NCI-H1436 treated with DMSO at 0.1 percent for 48 hours (cell line): Measurements from ENCODE around the gene OCRL.
"Not testable (repeated sequence)": the region's sequence is repeated elsewhere in the genome, so short reads cannot be mapped to it uniquely, and the experiment has no call there.

Experiments used
- DNase-seq: peaks from one replicate; lab custom pipeline; 2025; lab: John Stamatoyannopoulos, UW

OCRL gene

DNA sequence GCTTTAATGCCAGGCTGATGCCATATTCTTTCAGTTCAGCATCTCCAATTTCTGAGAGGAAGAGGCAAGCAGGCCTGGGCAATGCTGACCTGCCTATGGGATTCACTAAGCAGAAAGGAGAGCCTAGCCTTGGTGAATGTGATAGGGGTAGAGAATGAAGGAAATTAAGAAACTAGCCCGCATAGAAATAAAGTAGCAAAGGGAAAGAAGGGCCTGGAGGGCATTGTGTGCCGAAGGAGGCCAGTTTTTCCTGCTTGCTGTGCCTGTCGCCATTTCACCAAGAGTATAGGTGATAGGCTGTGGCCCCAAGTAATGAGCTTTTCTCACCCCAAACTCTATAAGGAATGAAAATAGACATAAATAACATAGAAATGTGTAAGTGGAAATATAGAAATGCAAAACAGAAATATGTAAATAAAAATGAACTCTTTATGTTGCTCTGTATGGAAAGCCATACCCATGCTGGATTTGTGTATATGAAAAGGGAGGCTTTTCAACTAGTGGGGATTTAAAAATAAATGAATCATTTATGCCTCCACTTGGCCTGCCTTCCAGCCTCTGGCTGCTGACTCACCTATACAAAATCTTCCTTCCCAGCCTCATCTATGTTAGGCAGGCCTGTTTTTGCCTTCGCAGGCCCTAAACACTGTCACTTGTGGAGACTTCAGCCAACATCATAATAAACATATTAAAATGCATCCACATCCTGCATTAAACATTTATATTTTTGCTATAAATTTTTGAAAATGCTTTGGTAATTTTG, 5.1 kb upstream of the OCRL start:
- no peak for DNase-seq

DNA sequence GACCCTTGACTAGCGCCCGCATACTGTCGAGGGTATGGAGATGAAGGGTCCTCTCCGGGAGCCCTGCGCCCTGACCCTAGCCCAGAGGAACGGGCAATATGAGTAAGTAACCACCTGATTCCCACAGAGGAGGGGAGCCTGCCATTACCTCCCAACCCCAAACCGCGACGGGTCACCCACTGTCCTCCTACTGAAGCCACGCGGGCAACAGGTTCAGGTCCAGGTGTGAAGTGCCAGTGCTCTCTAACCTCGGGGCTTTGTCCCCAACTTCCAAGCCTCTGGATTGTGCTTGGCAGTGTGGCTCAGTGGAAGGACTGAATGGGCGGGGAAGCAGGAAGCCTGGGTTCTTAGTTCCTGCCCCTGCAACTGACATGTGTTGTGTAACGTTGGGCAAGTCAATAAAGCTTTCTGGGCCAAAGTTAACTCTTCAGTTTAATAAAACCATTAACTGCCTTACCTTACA, 694 bp downstream of the OCRL start:
- no peak for DNase-seq

DNA sequence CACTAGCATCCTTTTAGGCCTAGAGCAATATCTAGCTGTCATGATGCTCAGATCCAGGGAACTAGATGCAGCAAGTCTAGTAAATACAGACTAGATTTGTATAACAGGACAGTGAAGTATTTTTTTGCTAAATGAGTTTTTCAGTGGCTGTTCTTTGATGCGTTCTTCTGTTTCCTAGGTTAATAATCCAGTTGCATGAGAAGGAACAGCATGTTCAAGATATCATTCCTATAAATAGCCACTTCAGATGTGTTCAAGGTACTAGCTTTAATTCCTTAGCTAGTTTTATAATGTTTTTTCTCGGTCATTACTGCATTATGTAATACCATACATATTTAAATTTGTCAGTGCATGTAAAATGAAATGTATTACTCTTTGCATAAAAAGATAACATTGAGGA, 4.7 kb downstream of the OCRL start:
- DNase-seq: no peak

DNA sequence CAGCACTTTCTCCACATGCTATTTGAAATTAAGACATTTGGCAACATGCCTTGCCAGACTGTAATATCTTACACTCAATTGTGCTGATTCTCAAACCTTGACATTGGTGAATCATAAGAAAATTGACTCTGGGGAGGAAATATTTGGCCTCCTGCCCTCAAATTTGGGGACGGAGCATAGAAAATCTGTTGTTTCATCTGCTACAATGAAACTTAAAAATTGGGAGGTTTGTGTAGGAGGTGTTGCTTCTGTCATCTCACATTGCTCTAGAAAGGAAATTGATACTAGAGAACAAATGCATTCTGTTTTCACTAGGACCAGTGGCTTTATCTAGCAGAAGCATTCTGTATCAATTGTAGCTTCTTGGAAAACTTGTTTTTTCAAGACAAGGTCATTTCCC, 5.3 kb downstream of the OCRL start:
- no peak for DNase-seq

DNA sequence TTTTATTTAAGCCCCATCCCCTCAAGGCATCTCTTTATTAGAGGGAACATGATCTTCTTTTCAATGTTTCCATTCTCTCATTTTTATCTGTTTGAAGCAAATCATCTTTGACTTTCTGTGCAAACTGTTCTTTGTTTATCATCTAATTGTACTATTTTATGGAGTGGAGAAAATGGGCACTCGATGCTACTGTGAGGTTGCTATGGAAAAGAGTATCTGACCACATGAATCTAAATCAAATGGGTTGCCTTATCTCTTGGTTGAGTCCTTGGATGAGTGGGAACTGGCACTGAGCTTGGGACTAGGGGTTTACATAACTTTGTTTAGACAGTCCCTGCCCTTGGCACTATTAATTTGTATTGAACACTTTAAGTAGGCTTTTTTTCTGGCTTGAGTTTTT, 9.1 kb downstream of the OCRL start:
- DNase-seq: no peak

DNA sequence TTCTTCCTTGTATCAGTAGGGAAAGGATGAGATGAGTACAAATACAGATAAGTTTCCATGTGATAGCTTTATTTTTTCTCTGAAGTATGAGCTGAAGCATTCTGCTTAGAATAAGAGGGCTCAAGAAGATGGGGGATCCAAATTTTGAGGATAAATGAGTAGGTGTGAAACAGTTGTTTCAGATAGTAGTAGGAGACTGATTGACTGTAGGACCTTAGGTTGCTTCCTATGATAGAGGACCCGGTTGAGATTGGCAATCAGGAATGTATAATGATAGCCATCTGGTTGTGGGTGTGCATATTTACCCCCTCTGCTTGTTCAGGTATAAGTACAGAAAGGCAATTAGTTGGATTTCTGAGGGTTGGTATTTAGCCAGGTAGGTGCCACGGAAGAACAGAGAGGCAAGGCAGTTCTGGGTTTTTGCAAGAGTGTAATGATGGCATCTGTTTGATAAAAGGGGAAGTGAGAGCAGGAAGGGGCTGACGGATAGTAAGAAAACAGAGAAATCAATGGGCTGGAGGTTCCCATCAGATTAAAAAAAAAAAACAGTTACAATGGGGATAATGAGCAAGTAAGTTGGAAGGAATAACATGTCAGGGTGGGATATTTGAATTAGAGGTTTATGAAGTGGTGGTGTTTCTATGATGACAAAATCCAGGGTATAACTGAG, 13.7 kb downstream of the OCRL start:
- DNase-seq: no peak

DNA sequence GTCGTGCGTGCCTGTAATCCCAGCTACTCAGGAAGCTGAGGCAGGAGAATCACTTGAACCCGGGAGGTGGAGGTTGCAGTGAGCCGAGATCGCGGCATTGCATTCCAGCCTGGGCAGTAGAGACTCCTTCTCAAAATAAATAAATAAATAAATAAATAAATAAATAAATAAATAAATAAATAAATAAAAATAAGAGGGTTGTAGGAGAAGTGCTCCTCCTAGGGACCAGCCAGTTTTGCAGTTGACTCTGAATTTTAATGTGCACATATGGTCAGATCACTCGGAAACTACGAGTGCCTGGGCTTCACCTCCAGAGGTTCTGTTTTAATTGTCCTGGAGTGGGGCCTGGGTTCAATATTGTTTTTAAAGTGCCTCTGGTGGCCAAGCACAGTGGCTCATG, 14.8 kb downstream of the OCRL start:
- not testable (repeated sequence) for DNase-seq

DNA sequence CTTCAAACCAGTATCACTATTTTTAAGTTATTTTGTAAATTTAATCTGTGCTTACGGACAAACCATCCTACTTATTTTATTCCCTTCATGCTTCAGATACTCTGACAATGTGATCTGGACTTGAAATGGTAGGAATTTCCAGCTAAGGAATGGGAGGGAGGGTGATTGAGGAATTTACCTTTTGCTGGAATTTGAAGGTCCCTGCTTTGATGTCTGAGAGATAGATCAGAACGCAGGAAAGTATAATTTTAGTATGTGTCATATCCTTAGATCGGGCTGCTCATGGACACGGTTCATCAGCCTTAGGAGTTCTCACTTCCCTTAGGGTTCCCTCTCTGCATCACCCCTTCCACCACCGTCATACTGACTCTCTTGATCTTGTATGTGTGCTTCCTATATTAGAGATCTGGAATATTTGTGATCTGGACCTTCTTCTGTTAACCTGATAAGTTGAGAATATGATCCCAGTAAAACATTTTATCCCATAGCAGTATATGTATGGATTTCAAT, 16.8 kb downstream of the OCRL start:
- DNase-seq: no peak

DNA sequence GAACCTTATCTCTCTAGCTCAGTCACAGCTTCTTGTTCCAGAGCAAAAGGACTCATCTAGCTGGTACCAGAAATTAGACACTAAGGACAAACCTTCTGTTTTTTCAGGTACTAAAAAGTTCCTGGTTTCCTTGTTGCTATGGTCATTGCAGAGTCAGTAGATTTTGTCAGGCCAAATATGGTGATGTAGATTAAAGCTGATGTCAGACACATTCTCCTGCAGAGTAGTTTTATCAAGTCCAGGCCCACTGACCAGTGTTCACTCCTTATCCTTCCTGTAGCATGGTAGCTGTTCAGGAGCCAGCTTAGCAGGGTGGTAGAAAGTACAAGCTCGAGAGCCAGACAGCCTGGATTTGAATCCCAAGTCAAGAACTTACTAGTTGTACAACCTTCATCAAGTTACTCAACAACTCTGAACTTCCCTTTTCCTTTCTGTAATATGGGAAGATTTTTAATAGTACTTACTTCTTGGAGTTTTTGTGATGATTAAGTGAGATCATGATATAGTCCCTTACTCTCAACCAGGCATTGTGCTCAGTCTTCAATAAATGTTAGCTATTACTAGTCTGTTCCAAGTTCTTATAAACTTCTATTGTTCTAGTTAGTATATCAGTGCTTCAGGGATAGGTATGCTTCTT, 17.9 kb downstream of the OCRL start:
- no peak for DNase-seq

DNA sequence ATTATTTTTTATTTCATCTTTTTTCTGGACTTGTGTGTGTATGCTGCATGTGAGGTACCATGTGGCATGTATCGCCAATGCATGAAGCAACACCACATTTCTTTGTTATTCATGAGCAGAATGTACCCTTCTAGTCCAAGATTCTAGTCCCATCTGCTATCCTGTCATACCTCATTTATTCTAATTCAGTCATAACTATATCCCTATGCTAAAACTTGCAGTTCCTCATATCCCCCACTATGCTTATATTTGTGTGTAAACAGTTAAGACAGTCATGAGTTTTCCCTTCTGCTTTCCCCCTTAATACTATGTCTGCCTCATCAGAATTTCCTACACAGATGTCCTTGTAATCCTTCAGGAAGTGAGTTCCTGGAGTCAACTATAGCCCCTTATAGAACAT, 19.7 kb downstream of the OCRL start:
- DNase-seq: no peak

DNA sequence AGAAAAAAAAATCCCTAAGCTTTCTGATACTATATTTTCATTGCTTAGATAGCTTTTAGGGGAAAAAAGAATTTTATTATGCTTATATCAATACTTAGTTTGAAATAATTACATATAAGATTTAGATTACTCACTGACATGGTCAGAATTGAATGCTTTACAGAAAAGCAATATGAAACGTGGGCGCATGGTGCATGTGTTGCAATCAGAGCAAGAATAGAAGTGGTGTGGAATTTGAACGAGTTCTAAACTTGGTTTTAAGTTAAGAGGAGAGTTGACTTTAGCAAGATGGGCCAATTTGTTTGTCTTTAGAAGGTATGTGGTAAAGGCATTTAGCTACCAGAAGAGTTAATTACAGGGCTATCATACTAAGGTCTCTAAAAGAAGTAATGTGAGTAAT, 21.4 kb downstream of the OCRL start:
- DNase-seq: no peak

DNA sequence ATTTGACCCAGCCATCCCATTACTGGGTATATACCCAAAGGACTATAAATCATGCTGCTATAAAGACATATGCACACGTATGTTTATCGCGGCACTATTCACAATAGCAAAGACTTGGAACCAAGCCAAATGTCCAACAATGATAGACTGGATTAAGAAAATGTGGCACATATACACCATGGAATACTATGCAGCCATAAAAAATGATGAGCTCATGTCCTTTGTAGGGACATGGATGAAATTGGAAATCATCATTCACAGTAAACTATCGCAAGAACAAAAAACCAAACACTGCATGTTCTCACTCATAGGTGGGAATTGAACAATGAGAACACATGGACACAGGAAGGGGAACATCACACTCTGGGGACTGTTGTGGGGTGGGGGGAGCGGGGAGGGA, 24.3 kb downstream of the OCRL start:
- DNase-seq: not testable (repeated sequence)

DNA sequence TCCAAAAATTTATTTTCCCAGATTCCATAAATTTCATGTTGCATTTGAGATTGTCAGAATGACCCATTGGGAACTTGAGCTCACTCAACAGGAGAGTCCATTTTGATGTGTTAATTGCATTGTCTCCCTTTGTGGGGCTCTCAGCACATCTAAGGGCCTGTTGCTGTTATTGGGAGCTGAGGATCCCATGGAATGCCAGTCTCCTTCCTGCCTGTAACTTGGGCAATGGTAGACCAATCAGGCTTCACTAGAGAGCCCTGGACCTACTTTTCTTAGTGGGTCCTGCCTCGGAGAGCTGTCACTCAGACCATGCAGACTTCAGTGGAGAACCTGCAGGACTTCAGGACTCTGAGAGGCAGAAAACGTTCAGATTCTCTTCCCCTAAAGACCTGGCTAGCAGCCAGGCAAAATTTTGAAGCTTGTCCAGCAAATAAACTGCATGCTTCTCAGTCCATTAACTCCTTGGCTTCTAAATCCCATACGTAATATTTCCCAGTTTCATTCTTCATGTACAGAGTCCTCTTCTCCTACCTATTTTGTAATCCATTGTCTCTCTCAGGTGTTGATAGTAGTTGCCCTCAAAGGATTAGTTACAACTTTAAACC, 25.1 kb downstream of the OCRL start:
- no peak for DNase-seq

DNA sequence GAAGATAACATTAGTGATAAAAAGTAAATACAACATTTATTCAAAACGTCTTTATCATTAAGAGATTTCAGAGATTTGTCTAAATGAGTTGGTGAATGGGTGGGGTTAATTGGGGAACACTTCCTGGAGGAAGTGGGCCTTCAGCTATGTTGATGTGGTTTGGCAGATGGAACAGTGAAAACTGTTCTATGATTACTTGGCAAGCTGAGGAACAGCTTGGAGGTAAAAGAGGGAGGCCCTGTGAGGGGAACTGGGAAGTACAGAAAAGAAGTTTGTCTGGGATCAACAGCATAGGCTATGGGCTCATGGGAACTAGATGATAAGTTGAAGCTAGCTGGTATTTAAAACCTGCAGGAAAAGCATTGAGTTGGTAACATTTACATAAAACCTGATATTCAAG, 26.0 kb downstream of the OCRL start:
- no peak for DNase-seq

DNA sequence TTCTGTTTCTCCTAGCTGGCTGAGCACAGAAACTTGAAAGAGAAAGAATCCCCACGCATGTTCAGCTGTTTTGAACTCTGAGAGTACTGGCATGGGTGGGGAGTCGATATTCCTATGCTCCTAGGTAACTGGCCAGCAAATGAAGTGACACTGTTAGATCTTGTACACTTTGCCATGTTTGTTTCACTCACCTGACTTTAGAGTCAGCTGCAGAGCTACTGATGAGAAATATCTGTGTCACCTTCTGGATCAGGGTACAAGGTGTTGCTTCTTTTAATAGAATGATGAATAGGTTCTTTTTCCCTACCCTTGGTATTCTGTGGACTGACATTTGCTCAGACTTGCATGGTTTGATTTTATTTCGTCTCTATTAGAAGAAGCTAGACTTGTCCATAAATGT, 28.3 kb downstream of the OCRL start:
- DNase-seq: no peak

DNA sequence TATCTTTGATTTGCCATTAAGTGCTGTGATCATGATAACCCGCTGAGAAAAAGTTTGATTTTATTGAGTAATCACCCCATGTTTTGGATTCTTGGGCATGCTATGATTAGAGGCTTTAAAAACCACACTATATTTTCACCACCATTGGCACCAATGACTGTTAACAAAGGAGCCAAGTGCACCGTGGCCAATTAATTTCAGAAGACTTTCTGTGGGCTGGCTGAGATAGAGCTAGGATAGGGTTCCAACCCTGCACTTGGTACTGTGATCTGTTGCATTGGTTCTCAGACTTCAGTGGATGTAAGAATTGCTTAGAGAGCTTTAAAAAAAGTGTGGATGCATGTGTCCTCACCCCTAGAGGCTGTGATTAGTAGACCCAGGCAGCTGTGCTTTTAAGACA, 32.4 kb downstream of the OCRL start:
- no peak for DNase-seq

DNA sequence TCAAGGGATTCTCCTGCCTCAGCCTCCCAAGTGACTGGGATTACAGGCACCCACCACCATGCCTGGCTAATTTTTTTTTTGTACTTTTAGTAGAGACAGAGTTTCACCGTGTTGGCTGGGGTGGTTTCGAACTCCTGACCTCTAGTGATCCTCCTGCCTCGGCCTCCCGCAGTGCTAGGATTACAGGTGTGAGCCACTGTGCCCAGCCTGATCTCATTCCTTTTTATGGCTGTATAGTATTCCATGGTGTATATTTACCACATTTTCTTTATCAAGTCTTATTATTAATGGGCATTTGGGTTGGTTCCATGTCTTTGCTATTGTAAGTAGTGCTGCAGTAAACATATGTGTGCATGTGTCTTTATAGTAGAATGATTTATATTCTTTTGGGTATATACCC, 33.6 kb downstream of the OCRL start:
- not testable (repeated sequence) for DNase-seq

DNA sequence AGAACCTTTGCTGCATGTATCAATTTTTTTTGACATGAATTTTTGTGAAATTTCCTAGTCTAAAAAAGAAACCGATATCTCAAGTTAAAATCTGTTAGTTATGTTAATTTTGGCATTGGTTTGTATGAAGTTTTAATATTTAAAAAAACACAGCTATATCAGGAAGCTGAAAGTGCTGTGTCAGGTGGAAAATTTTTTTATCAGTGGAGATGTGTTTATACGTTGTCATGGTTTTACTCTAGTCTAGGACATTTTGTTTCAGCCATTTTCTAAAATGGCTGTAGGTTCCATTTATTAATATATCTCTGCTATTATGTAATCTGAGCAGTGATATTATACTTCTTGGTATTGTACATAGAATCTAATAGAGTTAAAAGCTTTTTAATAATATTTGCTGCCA, 34.2 kb downstream of the OCRL start:
- no peak for DNase-seq

DNA sequence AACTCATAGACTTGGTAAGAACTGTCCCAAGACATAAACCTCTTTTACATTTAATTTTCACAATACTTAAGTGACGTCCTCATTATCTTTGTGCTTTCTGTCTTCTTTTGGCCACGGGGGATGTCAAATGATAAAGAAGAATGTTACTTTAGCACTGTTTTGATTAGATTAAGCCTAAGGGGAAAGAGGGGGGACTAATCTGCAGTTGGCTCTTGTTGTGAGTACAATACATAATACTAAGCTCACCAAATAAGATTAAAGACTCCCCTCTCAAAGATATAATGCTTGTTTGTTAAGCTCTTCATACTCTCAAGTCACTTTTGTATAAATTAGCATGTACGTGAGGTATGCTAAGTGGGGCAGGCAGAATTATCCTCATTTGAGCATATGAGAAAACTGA, 36.5 kb downstream of the OCRL start:
- no peak for DNase-seq

DNA sequence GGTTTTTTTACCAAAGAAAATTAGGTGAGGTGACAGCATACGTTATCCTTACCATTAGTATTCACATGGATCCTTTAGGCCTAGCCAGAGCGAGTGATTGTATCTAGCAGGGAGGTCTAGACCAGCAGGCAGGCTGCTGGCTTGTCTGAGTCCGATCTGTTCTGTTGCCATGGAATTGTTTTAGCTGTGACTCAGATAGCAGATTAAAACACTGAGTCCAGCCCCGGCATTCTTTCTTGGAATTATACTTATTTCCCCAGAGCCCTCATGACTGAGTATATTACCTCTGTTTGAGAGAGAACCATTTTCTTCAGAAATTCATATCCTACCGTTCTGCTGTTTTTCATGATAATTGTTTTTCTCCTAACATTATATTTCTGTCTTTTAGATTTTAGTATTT, 37.4 kb downstream of the OCRL start:
- DNase-seq: no peak

DNA sequence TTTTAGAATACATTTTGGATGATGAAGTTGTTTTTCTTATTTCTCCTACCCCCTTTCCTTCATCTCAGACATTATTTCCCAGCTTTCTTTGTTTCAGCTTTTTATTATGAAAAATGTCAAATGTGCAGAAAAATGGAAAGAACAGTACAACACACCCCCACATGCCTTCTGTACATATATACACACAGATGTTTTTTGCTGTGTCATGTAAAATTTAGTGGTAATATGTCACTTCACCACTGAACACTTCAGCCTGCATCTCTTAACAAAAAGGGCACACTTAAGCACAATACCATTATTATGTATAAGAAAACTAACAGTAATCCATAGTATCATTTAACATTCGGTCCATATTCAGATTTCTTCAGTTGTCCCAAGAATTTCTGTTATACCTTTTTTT, 37.8 kb downstream of the OCRL start:
- DNase-seq: no peak

DNA sequence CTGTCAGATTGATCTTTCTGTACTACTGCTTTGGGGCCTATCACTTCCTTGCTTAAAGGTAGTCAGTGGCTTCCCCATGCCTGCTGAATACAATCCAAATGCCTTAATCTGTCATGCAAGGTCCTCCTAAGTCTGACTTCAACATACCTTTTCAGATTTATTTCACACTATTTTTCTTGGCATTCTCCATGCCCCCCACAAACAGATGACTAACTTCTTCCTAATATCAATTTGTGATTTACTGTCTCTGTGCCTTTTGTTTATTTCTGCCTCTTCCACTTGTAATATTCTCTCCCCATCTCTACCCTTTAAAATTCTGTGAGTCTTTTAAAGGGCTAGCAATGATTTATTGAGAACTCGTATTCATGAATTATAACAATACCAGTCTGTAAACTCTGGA, 41.8 kb downstream of the OCRL start:
- DNase-seq: no peak

DNA sequence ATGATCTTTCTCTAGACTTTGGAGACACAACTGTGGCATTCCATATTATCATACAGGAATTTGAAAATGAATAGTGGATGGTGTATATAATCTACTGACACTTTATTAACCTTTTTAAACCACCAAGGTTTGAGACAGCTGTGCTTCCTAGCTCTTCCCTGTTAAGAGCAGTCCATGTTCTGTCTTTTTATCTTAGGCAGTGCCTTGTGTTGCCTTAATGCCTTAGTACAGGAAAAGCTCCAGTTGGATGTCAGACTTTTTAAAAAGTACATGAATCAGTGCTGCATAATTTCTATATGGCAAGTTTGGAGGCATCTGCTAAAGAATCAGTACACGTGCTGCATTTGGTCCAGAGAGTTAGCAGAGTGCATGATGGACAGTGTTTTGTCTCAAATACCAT, 45.1 kb downstream of the OCRL start:
- DNase-seq: no peak
